Measurements from ENCODE around the gene FBXO46. TPM values are rescaled to one million over a fixed set of nuclear protein-coding genes. Genes with fewer than 3 reads are reported as not detected.
A peak's percentile ranks its signal among the peaks of the same experiment; 100 is the strongest.

Gene FBXO46
- total RNA-seq, 1 experiment from 2014 or later, result 12.8 TPM

- ATAC-seq (no peak), DNase-seq (no peak)
- Histone ChIP-seq H3K9me3 (ENCODE audit: low read length) (no peaks in the 10 kb centered on the region), H4K20me1 (ENCODE audit: low read length) (no peaks in the 10 kb centered on the region), H3K4me2 (ENCODE audit: low read length) (no peak overlapping the region), H3K4me3 (ENCODE audit: low read length) (no peak overlapping the region), H3K27ac (ENCODE audit: low read length) (no peak overlapping the region), H3K79me2 (ENCODE audit: low read length) (no peaks in the 10 kb centered on the region), H3K36me3 (ENCODE audit: low read depth, low read length) (no peaks in the 10 kb centered on the region), H3K4me1 (ENCODE audit: insufficient read depth, low read length) (peaks cover 36% of the 10 kb centered on the region), H3F3A (ENCODE audit: low read length, unreplicated experiment) (no peaks in the 10 kb centered on the region), H3K9me2 (replicated peaks; ENCODE audit: low read length) (no peaks in the 10 kb centered on the region), H3K27me3 (ENCODE audit: low read length) (no peaks in the 10 kb centered on the region), H2AFZ (ENCODE audit: low read length) (no peak overlapping the region), H3K9ac (ENCODE audit: low read length) (no peak overlapping the region)
- TF ChIP-seq EZH2 (IDR thresholded peaks at IDR 0.05; ENCODE audit: low read length, unreplicated experiment), result no peak
- TF ChIP-seq CTCF (conservative IDR thresholded peaks at IDR 0.05; ENCODE audit: low read depth, low read length), result no peak
- TF ChIP-seq EZH2phosphoT487 (IDR thresholded peaks at IDR 0.05; ENCODE audit: borderline replicate concordance, low read length), result no peak
- intact Hi-C loops (cut with micrococcal nuclease), result no loop called here
- POLR2A ChIA-PET (ENCODE audit: unreplicated experiment), result no interaction called here
- TSS peak; percentile 3 for BruUV-seq (replicated peaks)
- CTCF ChIA-PET, result no interaction called here
Observed at GRCh38 chr19:45777395-45777961, 46.8 kb upstream of the FBXO46 start.

- H3K4me2 ChIP-seq (ENCODE audit: low read length), result no peak overlapping the region
- CTCF ChIA-PET, result no interaction called here
Observed at GRCh38 chr19:45774765-45775164, 44.1 kb upstream of the FBXO46 start.

More at GRCh38 chr19:45774765-45775164, 44.1 kb upstream of the FBXO46 start:
- no peak overlapping the region for H3K27ac ChIP-seq (ENCODE audit: low read length)
- no peak overlapping the region for H3K9ac ChIP-seq (ENCODE audit: low read length)
- DNase-seq (no peak), ATAC-seq (no peak)
- no peak overlapping the region for H2AFZ ChIP-seq (ENCODE audit: low read length)
- H3F3A ChIP-seq (ENCODE audit: low read length, unreplicated experiment), result no peaks in the 10 kb centered on the region
- H3K36me3 ChIP-seq (ENCODE audit: low read depth, low read length), result no peaks in the 10 kb centered on the region
- H3K79me2 ChIP-seq (ENCODE audit: low read length), result no peaks in the 10 kb centered on the region
- H3K4me3 ChIP-seq (ENCODE audit: low read length), result no peak overlapping the region
- H3K27me3 ChIP-seq (ENCODE audit: low read length), result no peaks in the 10 kb centered on the region
- TF ChIP-seq EZH2 (IDR thresholded peaks at IDR 0.05; ENCODE audit: low read length, unreplicated experiment) (no peak), EZH2phosphoT487 (IDR thresholded peaks at IDR 0.05; ENCODE audit: borderline replicate concordance, low read length) (no peak), CTCF (conservative IDR thresholded peaks at IDR 0.05; ENCODE audit: low read depth, low read length) (no peak)
- POLR2A ChIA-PET (ENCODE audit: unreplicated experiment), result no interaction called here
- H3K9me2 ChIP-seq (replicated peaks; ENCODE audit: low read length), result no peaks in the 10 kb centered on the region
- H3K9me3 ChIP-seq (ENCODE audit: low read length), result no peaks in the 10 kb centered on the region
- no peaks in the 10 kb centered on the region for H4K20me1 ChIP-seq (ENCODE audit: low read length)
- BruUV-seq (replicated peaks), result no TSS peak
- intact Hi-C loops (cut with micrococcal nuclease), result no loop called here
- H3K4me1 ChIP-seq (ENCODE audit: insufficient read depth, low read length), result peaks cover 27% of the 10 kb centered on the region
